Measurements from ENCODE around the gene SLC25A18.

GRCh38 chr22:17586831-17587440 is 23.6 kb downstream of the SLC25A18 start:
- TF ChIP-seq, protein P1, sequence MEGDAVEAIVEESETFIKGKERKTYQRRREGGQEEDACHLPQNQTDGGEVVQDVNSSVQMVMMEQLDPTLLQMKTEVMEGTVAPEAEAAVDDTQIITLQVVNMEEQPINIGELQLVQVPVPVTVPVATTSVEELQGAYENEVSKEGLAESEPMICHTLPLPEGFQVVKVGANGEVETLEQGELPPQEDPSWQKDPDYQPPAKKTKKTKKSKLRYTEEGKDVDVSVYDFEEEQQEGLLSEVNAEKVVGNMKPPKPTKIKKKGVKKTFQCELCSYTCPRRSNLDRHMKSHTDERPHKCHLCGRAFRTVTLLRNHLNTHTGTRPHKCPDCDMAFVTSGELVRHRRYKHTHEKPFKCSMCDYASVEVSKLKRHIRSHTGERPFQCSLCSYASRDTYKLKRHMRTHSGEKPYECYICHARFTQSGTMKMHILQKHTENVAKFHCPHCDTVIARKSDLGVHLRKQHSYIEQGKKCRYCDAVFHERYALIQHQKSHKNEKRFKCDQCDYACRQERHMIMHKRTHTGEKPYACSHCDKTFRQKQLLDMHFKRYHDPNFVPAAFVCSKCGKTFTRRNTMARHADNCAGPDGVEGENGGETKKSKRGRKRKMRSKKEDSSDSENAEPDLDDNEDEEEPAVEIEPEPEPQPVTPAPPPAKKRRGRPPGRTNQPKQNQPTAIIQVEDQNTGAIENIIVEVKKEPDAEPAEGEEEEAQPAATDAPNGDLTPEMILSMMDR (conservative IDR thresholded peaks at IDR 0.05): no peak
- no peak for TF ChIP-seq EZH2 (IDR thresholded peaks at IDR 0.05; ENCODE audit: low read depth)

Measured in PC-9 (cell line).